ENCODE data around the gene BEND6. TPM values are rescaled to one million over a fixed set of nuclear protein-coding genes. Genes with fewer than 3 reads are reported as not detected.

The BEND6 gene
- total and polyA plus RNA-seq, 10 of the 15 experiments (the other 5 are each of a cell fraction or from before 2014, with no cell fraction given), result 0.79 to 2.8 (median 1.6) TPM

GRCh38 chr6:56915832-56916231 is 39.1 kb upstream of the BEND6 start:
- intact Hi-C loops (cut with micrococcal nuclease; ENCODE audit: unreplicated experiment) (no loop called here), in situ Hi-C loops (cut with MboI) (no loop called here)
- H3K27me3 ChIP-seq (replicated peaks in 1 of 2; ENCODE audit: control insufficient read depth in 2 of 2, insufficient read depth in 2 of 2, low read length in 1 of 2), result no peaks in the 10 kb centered on the region
- ChIA-PET CTCF (interaction anchor here (1.0 to 1.1 kb wide), 4 partner anchors 9 to 39 kb away, joined by 3 to 4 read pairs (median 3); partner anchors contain the start of gene BEND6), SMC1A (ENCODE audit: uncharacterized antibody, unreplicated experiment) (interaction anchor here (0.7 to 1.1 kb wide), 3 partner anchors 10 to 24 kb away, joined by 3 to 4 read pairs (median 3); no protein-coding TSS in a partner anchor), RAD21 (ENCODE audit: unreplicated experiment) (no interaction called here), POLR2A (interaction anchor here (0.6 to 0.7 kb wide), 3 partner anchors 45 to 229 kb away, joined by 3 to 5 read pairs (median 5); no protein-coding TSS in a partner anchor)
- peaks cover 4% of the 10 kb centered on the region for H3K4me1 ChIP-seq (ENCODE audit: control insufficient read depth, insufficient read depth, low read length)
- H3K9ac ChIP-seq (ENCODE audit: control insufficient read depth, insufficient read depth, low read length), result no peak overlapping the region
- no peak overlapping the region; the same call in 1 of the 2 replicates for H2AFZ ChIP-seq (ENCODE audit: control insufficient read depth, low read depth, low read length)
- no peaks in the 10 kb centered on the region for H3K79me2 ChIP-seq (ENCODE audit: control insufficient read depth, insufficient read depth, low read length)
- BruUV-seq (replicated peaks), result no TSS peak
- no peak overlapping the region for H3K27ac ChIP-seq (ENCODE audit: control insufficient read depth, insufficient read depth)
- ATAC-seq (no peak; the same call in 1 of the 3 replicates), DNase-seq (ENCODE audit: low read depth, low spot score) (no peak), FAIRE-seq (no peak)
- no peaks in the 10 kb centered on the region for H3K36me3 ChIP-seq (ENCODE audit: control insufficient read depth in 2 of 2, insufficient read depth in 2 of 2, low read length in 1 of 2)
- 71% methylated on average over 4 of the region's 4 CpGs for whole genome bisulfite sequencing (ENCODE audit: insufficient coverage, insufficient replicate concordance, low lambda C conversion rate, missing lambda C conversion rate)
- H3K4me3 ChIP-seq, result no peak overlapping the region
- TF ChIP-seq RFX5 (IDR thresholded peaks at IDR 0.05; ENCODE audit: low read depth, low read length) (no peak), POLR2AphosphoS2 (IDR thresholded peaks at IDR 0.05; ENCODE audit: low read depth, low read length) (no peak), PKNOX1 (IDR thresholded peaks at IDR 0.05) (no peak), NRF1 (conservative IDR thresholded peaks at IDR 0.05; ENCODE audit: low read depth, low read length) (no peak), NFYB (IDR thresholded peaks at IDR 0.05; ENCODE audit: insufficient read depth, low read depth, low read length) (no peak), CBX5 (IDR thresholded peaks at IDR 0.05; ENCODE audit: low read depth) (no peak), EED (IDR thresholded peaks at IDR 0.05; ENCODE audit: low read depth) (no peak), NBN (IDR thresholded peaks at IDR 0.05) (no peak), E2F4 (IDR thresholded peaks at IDR 0.05; ENCODE audit: low read depth, low read length) (no peak), ASH2L (IDR thresholded peaks at IDR 0.05; ENCODE audit: borderline replicate concordance, low read depth) (no peak), ZBTB33 (IDR thresholded peaks at IDR 0.05) (no peak), ELK1 (IDR thresholded peaks at IDR 0.05; ENCODE audit: low read depth, low read length) (no peak), ZZZ3 (IDR thresholded peaks at IDR 0.05; ENCODE audit: control insufficient read depth, insufficient read length, low read depth) (no peak), ETV6 (conservative IDR thresholded peaks at IDR 0.05 in 1 of 2, IDR thresholded peaks at IDR 0.05 in 1 of 2; ENCODE audit: borderline replicate concordance in 1 of 2, low read depth in 1 of 2) (no peak), KAT2A (conservative IDR thresholded peaks at IDR 0.05; ENCODE audit: control insufficient read depth, low read depth, low read length) (no peak), USF1 (IDR thresholded peaks at IDR 0.05; ENCODE audit: borderline replicate concordance, extremely low read length, insufficient read depth, low read depth, low read length) (no peak), ATF2 (IDR thresholded peaks at IDR 0.05; ENCODE audit: low read length) (no peak)
- H3K9me3 ChIP-seq (replicated peaks; ENCODE audit: control insufficient read depth, insufficient read depth, low read length), result no peaks in the 10 kb centered on the region
- H4K20me1 ChIP-seq (ENCODE audit: control insufficient read depth, insufficient read depth), result no peaks in the 10 kb centered on the region
- H3K4me2 ChIP-seq (ENCODE audit: control insufficient read depth, insufficient read depth), result no peak overlapping the region
